Adrenal gland (tissue), 5 donors: ENCODE measurements around the gene ABCA1.

Source experiments
- CTCF ChIP-seq, 6 experiments: fragments of 450-650 bp in 4 of 6; fragments of 200-600 bp in 2 of 6; sonication (generic) in 1 of 6; IDR thresholded peaks; 1 replicate in 5 of 6; 2 replicates in 1 of 6; pipeline versions ENCODE4 v1.5.1 to v1.8.0; 2016 to 2021; ENCODE audit warnings: antibody characterized with exemption in 6 of 6, mild to moderate bottlenecking in 2 of 6, moderate library complexity in 1 of 6
- POLR2A ChIP-seq, 2 donors: fragments of 450-650 bp; IDR thresholded peaks; one replicate each; pipeline ENCODE4 v1.6.1; 2017; ENCODE audit warnings: antibody characterized with exemption in 2 of 2, mild to moderate bottlenecking in 2 of 2, moderate library complexity in 1 of 2
- donor health status: DM: no; HTN: no; CAD: no.

DNA sequence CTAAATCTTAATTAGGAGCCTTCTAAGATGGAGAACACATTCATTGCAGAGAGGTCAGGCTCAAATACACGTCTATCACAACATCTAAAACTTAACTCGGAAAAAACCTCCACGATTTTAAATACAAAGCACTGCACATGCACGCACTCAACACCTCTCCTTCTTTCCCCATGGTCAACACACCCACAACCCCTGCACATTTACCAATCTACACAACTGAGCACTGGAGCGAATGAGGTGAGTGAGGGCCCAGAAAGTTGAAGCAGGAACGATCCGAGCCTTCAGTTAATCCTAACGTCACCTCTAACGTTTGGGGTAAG lies 180.8 kb downstream of the ABCA1 start:
- no peak for TF ChIP-seq CTCF (IDR thresholded peaks at IDR 0.05)
- TF ChIP-seq POLR2A (IDR thresholded peaks at IDR 0.05) = no peak
